HG02981 (cell line): ENCODE data around the gene SLC2A10.

ENCODE experiments used
- ATAC-seq: cut with Tn5 transposase; IDR thresholded peaks from one replicate; pipeline ENCODE4 v1.9.1; 2021; ENCODE audit warnings: mild to moderate bottlenecking, moderate library complexity; ENCODE audit not compliant: unreplicated experiment

Gene SLC2A10

DNA sequence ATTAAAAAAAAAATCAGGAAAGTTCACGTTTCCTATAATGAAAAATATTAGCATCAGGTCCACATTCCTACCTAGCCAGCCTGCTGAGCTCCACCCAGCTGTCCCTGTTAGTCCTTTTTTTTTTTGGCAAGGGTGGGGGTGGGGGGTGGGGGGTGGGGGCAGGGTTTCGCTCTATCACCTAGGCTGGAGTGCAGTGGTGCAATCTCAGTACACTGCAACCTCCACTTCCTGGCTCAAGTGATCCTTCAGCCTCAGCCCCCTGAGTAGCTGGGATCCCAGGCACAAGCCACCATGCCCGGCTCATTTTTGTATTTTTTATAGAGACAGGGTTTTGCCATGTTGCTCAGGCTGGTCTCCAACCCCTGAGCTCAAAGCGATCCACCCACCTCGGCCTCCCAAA lies 7.5 kb upstream of the SLC2A10 start:
- no peak for ATAC-seq

DNA sequence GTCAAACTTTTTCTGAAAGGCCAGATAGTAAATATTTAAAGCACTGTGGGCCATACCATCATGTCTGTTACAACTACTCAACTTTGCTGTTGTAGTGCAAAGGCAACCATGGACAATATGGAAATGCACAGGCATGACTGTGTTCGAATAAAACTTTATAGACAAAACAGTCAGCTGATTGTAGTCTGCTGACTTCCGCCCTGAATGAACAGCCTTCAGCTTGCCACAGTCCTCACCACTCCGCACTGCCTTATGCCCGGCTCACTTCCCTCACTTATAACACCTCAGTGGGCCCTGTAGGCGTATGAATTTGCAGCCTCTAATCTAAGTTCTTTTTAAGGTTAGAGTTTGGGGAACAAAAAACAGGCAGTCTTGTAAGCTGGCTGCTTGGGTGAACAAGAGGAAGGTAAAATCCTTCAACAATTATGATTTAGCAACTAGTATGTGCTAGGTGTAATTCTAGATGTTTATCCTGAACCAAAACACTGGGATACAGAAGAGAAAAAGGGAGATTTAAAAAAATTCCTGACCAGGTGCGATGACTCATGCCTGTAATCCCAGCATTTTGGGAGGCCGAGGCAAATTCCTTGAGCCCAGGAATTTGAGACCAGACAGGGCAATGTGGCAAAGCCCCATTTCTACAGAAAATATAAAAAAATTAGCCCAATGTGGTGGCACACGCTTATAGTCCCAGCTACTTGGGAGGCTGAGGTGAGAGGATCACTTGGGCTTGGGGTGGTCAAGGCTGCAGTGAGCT lies 6.8 kb upstream of the SLC2A10 start:
- ATAC-seq, result no peak

DNA sequence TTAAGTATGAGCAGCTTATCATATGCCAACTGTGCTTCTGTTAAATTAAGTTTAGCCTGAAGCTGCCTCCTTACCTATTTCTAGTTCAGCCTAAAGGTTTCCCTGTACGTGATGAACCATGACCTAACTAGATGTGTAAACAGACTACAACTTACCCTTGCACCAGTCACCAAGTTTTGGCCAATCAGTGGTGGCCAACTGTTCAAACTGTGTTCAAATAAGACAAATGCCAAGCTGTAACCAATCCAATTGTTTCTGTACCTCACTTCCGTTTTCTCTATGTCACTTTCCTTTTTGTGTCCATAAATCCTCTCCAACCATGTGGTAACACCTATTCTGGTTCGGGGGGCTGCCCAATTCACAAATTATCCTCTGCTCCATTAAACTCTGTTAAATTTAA lies 6.0 kb upstream of the SLC2A10 start:
- no peak for ATAC-seq

DNA sequence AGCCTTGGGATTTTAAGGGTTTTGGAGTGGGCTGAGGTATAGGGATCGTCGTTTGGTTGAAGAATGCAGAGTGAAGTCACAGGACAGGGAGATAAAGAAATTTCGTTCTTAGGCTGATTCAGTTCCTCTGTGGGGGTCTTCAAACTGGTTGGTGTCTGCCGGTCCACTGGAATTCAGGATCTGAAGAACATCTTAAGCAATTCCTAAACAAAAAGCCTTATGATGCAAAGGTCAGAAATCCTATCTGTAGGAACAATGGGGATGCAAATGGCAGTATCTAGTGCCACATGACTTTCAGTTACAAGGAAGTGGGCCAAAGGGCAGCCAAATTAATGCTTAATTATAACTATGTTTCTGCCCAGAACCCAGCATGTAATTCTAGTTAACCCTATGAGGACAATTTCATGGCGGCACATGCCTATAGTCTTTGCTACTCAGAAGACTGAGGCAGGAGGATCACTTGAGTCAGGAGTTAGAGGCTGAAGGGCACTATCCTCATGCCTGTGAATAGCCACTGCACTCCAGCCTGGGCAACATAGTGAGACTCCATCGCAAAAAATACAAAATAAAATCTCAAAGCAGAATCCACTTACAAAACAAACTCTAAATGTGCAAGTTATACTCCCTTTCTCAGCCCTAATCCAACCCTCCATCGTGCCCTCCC lies 4.6 kb upstream of the SLC2A10 start:
- ATAC-seq, result no peak

DNA sequence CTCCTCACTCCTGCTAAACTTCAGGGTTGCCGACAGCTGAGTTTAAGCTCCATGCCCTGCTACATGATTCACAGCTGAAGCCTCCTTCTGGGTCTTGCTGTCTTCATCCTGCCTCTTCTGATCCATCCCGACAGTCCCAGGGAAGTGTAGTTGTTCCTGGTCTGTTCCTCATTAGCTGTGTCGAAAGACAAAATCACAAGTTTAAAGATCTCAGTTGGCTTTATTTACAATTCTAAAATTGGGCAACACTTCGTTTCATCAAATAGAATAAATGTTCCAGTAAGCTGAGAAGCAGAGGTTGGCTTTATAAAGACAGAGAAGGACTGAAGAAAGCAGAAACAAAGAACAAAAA lies 4.1 kb upstream of the SLC2A10 start:
- ATAC-seq, result no peak

DNA sequence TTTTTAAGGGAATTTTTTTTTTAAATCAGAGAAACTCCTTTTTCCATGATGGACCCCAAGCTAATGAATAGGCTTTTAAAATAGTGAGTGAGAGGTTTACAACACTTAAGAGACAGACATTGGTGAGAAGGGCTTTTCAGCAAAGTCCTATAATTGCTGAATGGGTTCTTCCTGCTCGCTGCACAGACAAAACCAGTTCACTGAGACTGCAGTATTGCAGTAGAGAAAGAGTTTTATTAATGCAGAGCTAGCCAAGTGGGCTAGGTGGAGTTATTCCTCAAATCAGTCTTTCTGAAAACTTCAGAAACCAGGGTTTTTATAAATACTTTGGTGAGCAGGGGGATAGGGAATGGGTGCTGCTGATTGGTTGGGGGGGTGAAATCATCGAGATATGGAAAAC lies 3.2 kb upstream of the SLC2A10 start:
- ATAC-seq, result no peak

DNA sequence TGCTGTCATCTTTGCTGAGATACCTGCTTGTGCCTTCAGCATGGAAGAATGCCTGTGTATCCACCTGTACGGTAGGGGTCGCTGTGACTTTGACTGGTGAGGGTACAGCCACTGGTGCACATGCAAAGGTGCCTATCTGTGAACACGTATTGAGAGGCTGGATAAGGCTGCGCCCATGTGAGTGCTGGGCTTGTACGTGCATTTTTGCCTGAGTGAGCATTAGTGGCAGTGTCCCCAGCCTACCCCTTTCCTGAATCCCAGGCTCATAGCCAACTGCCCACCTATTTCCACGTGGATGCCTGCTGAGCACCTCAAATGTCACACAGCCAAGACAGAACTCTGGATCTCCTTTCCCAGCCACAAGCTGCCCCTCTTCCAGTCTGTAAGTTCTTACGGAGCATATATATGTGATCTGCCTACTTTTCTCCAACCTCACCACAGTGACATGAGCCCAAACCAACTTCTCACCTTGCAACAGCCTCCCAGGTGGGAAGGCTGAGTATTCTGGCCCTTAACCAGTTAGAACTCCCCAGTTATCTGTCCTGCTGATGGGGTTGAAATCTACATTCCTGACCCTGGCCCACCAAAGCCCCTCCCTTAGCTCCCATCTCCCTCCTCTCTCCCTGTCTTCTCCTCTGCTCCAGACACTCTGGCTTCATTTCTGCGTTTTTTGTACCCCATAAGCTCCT lies 1.1 kb upstream of the SLC2A10 start:
- no peak for ATAC-seq

DNA sequence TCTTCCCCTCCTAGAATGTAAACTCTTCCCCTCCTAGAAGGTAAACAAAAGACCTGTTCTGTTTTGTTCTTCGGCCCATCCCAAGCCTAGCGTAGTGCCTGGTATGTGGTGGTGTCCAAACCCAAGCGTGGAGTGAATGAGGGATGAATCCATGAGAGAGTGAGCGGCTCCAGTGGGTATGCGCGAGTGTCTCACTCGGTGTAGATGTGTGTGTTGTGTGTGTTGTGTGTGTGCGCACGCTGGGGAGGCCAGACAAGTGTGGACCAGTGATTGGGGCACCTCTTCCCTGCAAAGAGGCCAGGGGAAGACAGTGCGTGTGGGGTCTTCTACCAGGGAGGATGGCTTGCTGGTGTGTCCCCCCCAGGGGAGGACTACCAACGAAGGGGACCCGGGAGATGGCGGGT lies 392 bp upstream of the SLC2A10 start:
- no peak for ATAC-seq

DNA sequence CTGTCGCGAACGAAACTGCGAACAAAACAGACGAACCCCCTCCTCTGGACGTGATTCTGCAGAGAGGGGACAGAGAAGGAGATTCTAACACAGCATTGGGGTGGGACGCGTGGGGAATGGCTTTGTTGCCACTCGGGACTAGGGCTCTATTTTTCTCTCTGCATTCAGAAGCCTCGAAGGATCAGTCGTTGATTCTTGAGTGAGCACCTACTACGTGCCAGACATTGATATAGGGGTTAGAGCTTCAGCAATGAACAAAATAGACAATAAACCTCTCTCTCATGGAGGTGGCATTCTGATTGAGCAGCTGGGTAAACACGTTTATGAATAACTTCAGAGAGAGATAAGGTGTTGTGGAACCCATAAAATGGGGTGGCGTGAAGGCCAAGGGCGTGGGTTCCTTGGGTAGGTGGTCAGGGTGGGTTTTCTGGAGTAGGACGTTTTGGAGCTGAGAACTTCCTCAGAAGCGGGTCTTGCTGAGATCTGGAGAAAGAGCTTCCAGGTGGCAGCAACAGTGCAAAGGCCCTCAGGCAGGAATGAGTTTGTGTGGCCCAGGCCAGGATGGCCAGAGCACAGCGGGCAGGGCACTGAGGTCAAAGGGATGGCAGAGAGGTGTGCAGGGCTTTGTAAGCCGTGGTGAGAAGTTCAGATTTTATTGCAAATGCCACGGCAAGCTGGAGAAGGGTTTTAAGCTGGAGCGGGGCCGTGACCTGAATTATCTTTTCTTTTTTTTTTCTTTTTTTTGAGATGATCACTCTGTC lies 884 bp downstream of the SLC2A10 start:
- ATAC-seq, result no peak

DNA sequence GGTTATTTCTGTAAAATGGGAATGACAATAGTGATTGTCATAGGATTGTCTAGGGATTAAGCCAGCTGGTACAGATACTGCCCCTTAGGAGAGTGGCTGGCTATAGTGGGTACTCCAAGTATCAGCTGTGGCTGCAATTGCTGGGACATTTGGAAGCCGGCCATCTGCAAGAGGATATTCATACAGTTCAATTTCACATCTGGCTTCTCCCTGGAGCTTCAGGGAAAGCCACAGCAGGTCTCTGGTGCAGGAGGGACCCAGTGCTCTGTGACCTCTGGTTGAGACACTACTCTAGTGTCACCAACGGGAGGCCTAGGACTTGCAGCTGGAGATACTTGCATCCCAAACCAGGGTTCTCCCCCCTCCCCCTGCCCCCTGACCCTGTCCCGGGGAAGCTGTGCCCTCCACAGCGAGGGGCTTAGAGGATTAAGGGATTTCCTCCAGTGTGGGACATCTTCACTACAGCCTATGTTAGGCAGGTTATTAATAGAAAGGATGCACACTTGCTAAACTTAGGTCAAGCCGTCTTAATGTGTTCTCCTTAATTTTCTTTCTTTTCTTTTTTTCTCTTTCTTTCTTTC lies 2.7 kb downstream of the SLC2A10 start:
- ATAC-seq, result no peak

DNA sequence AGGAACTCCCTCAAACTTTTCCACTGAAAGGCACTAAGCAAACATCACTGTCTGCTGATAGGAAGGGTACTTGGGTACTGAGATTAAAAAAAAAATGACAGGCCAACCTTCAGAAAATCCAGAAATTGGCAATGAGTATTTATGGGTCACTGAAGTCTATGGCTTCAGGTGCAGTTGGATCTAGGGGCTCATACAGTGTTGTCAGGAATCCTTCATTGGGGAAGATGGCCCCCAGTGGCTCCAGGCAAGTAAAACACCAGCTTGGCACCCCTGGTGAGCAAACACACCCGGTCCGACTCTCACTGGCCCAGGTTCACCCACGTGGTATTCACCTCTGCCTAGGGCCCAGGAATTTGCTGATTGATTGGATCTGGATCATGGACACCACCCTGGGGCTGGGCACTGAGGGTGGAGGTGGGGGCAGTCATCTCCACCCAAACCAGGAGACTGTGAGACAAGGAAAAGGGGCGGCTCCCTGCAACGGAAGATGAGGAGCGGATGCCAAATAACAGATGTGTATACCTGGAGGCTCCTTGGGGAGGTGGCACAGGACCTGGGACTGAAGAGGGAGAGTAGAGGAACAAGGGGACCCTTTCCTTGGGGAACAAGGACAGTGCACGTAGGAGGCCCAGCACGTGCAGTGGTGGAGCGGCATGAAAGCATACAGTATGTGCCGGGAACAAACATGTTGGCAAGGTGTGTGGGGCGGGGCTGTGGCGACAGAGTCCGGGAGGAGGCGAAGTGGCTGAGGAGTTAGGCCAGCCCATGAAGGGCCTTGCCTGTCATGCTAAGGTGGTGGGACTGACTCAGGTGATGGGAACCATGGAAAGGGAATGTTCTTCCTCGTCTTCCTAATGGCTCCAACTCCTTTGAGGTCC lies 4.7 kb downstream of the SLC2A10 start:
- no peak for ATAC-seq

DNA sequence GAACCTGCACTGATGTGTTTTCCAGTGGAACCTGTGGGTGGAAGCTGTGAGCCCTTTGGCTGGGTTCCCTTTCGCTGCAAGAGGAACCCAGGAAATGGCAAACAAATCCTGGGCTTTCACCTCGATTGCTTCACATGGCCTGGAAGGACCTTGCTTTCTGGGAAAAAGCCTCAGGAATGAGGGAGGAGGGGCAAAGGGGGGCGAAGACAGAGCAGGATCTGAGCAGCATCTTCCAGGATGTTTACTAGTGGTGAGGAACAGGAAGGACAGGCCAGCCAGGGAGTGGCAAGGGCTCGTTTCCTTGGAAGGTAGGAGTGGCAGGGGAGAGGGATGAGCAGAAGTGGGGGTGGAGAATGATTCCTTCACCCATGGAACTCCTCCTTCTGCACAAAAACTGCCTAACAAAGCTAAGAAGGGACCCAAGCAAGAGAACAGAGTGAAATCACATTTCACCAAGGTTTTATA lies 5.9 kb downstream of the SLC2A10 start:
- ATAC-seq, result no peak

DNA sequence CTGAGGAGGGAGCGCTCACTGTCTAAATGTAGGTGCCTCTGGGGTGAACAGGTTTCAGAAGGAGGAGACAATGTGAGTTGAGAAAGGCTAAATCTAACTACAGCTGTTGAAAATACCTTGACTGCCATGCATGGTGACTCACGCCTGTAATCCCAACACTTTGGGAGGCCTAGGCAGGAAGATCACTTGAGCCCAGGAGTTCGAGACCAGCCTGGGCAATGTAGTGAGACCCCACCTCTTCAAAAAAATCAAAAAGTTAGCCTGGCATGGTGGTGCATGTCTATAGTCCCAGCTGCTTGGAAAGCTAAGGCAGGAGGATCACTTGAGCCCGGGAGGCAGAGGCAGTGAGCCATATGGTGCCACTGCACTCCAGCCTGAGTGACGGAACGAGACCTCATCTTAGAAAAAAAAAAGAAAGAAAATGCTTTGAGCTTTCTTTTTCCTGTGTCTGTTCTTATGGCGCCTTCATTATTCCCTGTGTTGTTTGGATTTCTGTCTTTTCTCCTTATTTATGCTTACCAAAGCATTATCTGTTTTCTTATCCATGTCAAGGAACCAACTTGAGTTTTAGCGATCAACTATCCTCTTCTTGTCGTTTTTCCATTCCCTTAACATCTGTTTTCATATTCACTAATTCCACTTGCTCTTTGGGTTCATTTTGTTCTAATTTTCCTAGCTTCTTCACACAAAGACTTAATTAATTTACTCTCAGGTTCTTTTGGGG lies 8.5 kb downstream of the SLC2A10 start:
- no peak for ATAC-seq

DNA sequence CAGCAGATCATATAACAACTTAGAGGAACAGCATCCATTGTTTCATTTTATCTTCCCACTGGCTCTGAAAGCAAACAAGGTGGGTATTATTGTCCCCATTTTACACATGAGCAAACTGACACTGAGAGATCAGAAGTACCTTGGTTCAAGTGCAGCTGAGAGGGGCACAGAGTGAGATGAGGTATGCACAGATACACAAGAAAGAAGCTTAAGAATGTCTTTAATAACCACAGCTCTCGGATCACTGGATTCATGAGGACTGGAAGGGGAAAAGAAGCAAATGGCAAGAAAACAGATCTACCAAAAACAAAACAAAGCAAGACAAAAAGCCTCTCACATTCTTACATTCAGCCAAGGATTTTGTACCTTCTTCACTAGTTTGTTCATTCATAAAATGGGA lies 10.6 kb downstream of the SLC2A10 start:
- no peak for ATAC-seq

DNA sequence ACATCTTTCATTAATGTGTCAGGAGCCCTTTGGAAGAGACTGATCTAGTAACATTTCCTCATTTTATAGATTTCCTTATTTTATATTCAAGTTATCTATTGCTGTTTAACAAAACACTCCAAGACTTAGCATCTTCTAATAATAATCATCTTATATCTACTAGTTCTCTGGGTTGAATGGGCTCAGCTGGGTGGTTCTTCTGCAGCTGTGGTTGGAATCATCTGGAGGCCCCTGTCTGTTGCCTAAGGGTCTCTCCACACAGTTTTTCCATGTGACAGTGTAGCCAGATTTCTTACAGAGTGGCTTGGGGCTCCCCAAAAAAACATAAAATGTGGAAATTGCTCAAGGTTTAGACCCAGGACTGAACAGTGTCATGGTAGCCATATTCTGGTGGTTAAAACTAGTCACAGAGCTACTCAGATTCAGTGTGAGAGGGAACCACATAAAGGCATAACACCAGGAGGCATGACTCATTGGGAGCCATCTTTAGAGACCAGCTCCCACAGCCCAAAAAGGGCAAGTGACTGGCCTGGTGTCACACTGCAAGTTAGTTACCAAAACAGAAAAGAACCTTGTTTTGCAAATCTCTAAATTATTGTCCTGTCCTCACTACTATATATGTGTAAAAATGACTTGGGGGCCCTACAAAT lies 11.5 kb downstream of the SLC2A10 start:
- ATAC-seq, result no peak

DNA sequence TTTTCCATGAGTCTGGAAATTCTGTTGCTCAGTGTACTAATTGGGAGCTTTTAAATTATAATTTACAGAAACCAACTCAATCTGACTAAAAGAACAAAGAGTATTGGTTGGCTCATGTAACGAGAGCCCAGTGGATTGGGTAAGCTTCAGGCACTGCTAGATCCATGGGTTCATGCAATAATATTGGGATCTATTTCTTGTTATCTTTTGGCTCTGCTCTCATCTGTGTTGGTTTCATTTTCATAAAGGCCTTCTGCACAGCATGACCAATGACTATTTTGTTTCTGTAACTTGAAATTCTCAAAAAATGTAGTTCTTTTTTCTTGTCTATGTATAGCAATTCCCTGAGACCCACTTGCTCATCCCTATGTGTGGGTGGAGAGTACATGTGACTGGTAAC lies 12.0 kb downstream of the SLC2A10 start:
- no peak for ATAC-seq

DNA sequence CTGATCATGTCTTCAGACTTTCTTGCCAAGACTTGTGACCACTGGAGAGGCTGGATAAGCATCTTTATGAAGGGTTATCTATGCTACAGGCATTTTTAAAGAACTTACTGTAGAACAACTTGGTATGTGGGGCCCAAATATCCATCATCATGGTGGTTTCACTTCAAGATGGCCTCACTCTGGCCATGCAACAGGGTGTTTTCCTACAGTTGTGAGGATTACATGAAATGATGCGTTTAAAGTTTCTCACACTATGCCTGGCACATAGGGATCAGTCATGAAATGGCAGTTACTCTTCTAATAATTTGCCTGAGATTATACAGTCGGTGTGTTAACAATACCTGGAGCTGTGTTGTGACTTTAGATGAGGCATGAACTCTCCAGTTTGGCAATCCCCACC lies 13.0 kb downstream of the SLC2A10 start:
- ATAC-seq, result no peak

DNA sequence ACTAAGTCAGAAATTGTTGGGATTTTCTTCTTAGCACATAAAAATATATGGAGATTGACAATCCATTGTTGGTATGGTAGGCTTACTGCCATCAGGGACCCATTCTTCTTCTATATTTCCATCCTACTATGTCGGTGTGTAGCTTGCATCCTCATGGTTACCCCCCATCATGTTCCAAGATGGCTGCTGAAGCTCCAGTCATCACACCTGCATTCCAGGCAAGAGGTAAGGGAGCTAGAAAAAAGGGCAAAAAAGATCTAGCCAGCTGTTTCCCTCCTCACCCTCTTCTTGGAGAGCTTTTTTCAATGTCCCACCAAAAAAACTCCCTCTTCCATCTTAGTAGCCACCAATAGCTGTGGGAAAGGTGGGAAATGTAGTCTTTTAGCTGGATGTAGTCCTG lies 13.6 kb downstream of the SLC2A10 start:
- ATAC-seq, result no peak
